GM19099 (cell line): Measurements from ENCODE around the gene MFSD2B.
A peak's percentile ranks its signal among the peaks of the same experiment; 100 is the strongest.

Experiments used
- POLR2A ChIP-seq: IDR thresholded peaks from 3 replicates; pipeline ENCODE4 v1.6.1; 2011; ENCODE audit warnings: low read depth; ENCODE audit not compliant: insufficient read length; ENCODE audit errors: extremely low read depth

Gene MFSD2B

DNA sequence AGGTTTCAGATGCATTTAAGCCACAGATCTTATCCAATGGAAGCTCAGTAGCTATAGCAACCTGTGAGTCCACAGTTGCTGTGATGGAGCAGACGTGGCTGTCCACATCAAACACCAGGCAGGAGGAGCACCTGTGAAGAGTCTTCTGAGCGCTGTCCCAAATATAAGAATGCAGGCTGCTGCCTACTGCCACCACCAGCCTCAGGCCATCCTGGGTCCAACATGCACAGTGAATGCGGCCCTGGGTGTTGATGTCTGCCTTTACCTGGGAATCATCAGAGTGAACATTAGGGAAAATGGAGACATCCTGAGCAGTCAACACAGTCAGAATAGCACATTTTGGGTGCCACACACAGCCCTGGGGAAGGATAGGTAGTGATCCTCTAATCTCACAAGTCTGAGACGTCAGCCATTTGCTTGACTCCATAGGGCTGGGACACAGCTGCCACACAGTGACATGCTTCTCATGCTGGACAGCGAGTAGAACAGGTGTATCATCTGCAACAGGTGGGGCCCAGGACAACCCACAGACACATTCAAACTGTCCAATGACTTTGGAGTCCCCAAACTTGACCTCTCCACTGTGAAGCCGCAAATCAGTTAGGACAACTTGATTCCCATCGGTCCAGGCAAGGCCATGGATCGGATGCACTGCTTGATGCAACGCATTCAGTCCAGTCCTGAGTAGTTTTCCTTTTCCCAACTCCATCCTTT lies 29.1 kb downstream of the MFSD2B start:
- TF ChIP-seq POLR2A: no peak

DNA sequence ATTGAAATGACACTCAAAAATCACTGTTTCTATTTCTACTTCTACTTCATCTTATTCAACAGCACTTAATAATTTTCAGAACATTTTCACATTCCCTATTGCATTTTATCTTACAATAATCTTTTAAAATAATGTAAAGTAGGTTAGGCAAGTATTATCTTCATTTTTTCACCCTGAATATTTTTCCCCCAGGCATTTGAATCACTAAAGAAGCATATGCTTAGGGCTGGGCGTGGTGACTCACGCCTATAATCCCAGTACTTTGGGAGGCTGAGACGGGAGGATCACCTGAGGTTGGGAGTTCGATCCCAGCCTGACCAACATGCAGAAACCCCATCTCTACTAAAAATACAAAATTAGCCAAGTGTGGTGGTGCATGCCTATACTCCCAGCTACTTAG lies 30.6 kb downstream of the MFSD2B start:
- no peak for TF ChIP-seq POLR2A

DNA sequence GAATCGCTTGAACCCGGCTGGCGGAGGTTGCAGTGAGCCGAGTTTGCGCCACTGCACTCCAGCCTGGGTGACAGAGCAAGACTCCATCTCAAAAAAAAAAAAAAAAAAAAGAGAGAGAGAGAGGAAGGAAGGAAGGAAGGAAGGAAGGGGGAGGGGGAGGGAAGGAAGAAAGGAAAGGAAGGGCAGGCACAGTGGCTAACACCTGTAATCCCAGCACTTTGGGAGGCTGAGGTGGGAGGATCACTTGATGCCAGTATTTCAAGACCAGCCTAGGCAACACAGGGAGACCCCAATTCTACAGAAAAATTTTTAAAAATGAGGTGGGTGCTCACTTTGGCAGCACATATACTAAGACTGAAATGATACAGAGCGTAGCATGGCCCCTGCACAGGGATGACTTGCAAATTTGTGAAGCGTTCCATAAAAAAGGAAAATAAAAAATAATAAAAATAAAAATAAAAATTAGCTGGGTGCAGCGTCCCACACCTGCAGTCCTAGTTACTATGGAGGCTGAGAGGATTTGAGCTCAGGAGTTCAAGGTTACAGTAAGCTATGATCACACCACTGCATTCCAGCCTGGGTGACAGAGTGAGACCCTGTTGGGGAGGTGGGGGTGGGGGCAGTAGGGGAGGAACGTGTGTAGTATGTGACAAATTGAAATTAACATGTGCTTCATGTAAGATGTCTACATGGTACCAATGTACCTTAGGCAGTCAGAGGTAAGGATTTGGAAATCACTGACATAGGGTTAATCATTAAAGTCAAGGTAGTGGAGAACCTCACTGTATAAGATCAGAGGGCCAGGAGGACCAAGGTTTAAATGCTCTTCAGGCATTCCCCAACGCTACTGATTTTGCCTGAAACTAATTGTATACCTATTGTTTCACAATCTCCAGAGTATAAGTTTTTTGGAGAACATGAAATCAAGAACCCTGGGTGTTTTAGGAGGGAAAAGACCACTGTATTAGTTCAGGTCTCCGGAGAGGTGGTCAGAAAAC lies 35.9 kb downstream of the MFSD2B start:
- TF ChIP-seq POLR2A: no peak

DNA sequence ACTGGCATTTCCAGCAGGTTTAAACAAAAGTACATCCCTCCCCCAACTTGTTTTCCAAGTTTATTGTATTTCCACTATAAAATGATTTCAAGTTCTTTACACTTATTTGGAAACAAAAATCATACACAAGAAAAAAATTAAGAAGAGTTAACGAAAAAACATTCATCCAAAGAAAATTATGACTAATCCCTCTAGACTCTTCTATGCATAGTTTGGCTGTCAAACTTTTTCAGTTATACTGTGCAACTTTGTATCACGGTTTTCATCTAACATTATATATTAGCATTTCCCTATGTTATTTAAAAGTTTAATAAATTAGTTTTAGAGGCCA lies 36.7 kb downstream of the MFSD2B start:
- no peak for TF ChIP-seq POLR2A

DNA sequence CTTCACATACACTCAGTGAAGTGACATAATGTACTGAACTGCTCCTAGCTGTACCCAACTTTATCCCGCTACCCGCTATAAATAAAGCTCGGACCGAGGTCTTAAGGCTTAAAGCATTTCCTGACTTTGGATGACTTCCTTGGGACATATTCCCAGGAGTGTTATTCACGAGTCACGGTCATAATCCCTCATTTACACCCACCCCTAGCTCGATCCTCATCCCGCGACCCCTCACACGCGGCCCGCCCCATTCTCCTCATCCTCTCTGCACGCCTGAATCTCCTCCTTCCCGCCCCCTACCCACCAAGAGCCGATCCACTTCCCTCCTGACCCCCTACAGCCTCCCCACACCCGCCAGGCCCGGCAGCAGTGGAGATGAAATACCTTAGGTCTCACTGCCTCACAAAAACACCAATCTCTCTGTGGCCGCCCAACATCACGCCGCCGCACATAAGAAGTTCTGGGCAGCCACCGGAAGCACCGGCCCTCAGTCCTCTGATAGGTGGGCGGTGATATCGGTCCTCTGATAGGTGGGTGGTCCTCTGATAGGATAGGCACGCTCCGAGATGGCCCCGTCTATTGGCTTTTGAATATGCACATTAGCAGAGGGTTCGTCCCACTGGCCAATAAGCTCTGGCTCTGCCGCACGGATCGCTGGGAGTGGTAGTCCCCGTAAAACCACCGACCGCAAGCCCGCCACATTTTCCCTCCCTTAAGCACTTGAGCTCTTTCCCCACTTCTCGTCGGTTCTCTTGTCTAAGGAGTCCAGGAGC lies 37.2 kb downstream of the MFSD2B start, which contains the start of gene WDCP:
TSS of gene WDCP (minus strand) at position 462 of the 773 bp plus-strand sequence. CDS start 7,897 bp downstream, outside the sequence.
- peak; percentile 87 for TF ChIP-seq POLR2A

DNA sequence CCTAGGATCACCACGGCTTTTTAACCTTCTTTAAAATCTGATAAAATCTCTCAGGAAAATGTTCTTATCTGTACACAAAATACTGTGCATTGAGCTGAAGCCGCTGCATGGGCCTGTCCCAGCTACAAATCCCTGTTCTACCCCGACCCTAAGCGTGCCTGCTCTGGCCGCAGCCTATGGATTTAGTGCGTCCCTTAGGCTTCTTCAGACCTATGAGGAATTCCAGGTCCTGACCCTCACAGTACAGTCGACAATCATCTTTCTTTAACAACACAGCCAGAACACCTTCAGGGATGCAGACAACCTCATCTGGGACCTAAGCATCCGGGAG lies 37.8 kb downstream of the MFSD2B start:
- no peak for TF ChIP-seq POLR2A

DNA sequence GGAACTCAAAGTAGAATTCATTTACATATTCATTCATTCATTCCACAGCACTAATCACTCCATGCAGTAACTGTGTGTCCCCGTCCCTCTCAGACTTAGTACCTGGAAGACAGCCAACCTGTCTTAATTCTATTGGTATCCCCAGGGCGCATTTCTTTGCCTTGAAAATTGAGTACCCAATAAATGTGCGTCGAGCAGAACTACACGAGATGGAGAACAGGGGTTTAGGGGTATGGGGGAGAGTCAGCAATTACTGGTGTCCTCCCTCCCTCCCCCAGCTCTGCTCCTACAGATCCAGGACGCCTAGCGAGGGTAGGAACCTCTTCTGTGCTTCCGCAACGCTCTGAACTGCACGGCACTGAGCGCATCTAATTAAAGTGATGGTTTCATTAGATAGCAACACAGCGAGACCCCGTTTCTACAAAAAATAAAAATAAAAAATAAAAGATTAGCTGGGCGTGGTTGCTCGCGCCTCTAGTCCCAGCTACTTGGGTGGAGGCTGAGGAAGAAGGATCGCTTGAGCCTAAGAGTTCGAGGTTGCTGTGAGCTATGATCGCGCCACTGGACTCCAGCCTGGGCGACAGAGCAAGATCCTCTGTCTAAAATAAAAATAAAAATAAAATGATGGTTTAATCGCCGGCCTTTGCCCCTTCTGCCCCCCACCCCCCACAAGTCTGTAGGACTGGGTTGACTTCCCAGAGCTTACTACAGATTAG lies 39.0 kb downstream of the MFSD2B start:
- TF ChIP-seq POLR2A: no peak

DNA sequence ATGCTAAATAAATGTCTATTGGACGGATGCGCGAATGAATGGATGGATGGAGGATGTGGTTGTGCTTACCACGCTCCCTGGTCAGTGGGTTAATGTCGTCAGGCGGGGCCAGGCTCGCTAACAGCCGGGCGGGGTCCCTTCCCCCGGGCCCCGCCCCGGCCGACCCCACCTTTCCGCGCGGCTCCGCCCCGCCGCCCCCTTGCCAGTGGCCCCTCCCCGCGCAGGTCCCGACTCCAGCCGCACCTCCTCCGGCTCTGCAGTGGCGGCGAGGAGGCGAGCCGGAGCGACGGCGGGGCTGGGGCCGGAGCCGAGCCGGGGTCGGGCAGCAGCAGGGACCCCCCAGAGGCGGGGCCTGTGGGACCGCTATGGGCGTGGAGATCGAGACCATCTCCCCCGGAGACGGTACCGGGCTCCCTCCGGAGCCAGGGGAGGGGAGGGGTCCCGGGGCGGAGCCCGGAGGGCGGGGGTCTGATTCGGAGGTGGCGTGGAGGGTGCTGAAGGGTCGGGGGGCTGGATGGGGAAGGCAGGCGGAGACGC lies 39.7 kb downstream of the MFSD2B start, which contains the start of gene FKBP1B:
TSS of gene FKBP1B (plus strand) at position 257 of the 537 bp plus-strand sequence. CDS start at position 366, 109 bp downstream.
- TF ChIP-seq POLR2A: peak; percentile 33

DNA sequence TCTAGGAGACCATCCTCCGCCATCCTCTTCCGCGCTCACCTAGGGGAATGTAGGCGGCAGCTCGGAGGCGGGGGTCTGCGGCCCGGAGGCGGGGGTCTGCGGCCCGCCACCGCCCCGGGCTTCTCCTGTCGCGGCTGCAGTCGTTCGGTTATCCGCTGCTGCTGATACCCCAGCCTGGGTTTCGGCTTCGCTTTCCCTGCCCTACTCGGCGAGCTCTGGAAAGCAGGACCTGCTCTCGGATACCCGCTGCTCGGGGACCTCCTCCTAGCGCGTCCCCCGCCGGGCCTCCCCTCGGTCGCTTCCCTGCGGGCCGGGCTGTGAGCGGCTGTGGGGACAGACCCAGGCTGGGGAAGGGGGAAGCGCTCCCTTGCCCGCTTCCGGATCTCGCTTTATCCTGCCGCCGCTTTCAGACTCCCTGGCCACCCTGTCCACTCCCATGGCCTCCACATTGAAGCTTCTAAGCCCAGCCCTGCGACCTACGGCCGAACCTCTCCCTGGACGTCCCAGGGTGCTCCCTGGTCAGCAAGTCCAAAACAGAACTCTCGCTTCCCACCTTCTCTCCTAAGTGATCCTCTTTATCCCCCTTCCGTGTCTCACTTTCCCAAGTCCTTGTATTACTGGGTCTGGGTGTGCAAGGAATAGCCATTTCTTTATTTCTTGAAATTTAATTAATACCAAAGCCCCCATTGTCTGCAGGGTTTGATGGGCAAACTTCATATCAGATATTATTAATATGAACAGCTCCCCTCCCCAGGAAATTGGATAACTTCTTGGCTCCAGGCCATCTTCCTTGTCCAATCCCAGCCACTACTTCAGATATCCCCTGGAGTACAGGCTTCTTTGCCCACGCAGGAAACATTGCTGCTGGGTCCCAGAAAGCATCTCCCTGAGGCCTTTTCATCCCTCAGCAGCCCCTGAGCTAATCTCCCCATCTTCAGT lies 40.4 kb downstream of the MFSD2B start:
- TF ChIP-seq POLR2A: no peak

DNA sequence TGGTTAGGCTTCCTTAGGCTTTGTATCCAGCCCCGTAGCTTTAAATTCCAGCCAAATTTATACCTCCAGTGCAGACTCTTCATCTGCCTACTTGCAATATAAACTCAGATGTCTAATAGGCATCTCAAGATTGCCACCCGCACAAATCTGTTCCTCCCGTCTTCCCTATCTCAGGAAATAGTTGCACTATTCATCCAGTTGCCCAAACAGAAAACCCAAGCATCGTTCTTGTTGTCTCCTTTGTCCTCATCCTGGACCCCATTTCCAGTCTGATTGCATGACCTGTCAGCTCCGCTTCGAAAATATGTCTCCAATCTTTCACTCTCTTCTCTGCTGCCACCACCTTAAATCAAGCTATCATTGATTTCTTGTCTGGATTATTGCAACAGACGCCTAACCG lies 41.9 kb downstream of the MFSD2B start:
- no peak for TF ChIP-seq POLR2A

DNA sequence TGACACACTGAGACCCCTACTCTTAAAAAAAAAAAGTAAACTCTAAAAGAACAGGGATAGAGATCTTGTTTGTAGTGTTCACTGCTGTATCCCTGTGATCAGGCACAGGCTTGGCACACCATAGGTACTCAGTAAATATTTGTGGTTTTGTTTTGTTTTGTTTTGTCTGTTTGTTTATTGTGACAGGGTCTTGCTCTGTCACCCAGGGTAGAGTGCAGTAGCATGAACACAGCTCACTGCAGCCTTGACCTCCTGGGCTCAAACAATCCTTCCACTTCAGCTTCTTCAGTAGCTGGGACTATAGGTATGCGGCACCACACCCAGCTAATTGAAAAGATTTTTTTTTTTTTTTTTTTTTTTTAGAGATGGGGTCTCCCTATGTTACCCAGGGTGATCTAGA lies 43.1 kb downstream of the MFSD2B start:
- TF ChIP-seq POLR2A: no peak

DNA sequence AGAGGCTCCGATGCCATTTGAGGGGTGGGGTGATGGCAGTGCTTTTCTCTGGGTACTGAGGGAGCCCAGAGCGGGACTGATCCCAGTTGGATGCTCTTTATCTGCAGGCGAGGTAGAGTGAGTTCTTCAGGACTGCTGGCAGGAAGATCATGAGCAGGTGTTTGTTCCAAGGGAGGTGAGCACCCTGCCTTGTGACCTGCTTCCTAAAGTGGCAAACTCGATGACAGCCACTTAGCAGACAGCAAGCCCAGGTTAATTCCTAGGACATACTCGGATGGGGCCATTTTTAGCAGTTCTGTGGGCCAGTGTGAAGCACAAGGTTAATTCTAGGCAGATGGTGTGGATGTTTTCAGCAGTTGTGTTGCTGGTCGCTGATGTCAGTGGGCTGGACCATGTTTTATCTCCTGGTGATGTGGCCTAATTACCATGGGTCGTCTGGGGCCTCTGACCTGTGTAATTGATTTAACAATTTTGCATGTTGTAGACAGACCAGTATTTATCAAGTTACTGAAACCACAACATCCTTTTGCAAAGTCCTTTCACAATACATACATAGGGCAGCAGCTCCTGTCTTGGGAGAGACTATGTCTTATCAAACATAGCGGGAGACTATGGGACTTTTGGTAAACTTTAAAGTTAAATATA lies 44.6 kb downstream of the MFSD2B start:
- no peak for TF ChIP-seq POLR2A

DNA sequence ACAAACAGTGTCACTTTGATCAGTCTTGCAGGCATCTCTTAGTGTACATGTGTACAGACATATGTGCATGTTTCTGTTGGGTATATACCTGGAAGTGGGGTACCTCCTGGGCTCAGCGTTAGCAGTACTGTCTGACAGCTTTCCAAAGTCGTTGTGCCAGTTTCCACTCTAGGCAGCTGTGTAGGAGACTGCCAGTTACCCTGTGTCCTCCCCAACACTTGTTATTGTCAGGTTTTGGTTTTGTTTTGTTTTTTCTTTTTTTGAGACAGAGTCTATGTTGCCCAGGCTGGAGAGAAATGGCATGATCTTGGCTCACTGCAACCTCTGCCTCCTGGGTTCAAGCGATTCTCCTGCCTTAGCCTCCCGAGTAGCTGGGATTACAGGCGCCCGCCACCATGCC lies 45.9 kb downstream of the MFSD2B start:
- TF ChIP-seq POLR2A: no peak
